Measurements from ENCODE around the gene BEAN1. TPM values are rescaled to one million over a fixed set of nuclear protein-coding genes. Genes with fewer than 3 reads are reported as not detected.

Gene BEAN1
- polyA plus RNA-seq, 1 of the 3 experiments (the other 2 are of a cell fraction) = 0.07 TPM

DNA sequence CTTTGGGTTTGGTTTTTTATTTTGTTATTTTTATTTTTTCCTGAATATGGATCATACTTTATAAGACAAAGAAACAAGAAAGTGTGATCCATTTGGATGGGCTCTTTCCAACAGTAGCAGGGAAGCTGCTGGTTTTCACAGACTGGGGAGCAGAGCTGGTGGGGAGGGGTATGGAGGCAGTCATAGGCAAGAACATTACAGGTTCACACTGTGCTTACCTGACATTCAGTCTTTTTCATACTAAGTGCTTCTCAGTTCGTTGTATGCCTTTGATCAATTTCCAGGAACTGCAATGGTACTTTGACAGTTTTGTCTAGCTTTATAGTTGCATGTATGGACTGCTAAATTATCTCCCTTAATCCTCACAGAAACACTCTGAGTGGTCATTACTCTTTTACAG lies 27.7 kb downstream of the BEAN1 start:
- no peak for DNase-seq
- no peaks in the 10 kb centered on the region for H3K9me2 ChIP-seq
- H3K4me2 ChIP-seq = no peak overlapping the region
- no peaks in the 10 kb centered on the region for H3K27me3 ChIP-seq (ENCODE audit: insufficient read depth)
- H3K9me3 ChIP-seq = no peaks in the 10 kb centered on the region
- no peaks in the 10 kb centered on the region for H3K4me1 ChIP-seq (ENCODE audit: control insufficient read depth in 1 of 2, insufficient read depth in 2 of 2, low read depth in 1 of 2, low read length in 1 of 2)
- H4K20me1 ChIP-seq (ENCODE audit: insufficient read depth) = no peaks in the 10 kb centered on the region
- no peak overlapping the region for H3K4me3 ChIP-seq (ENCODE audit: low read depth in 2 of 2, low read length in 1 of 2)
- H3K79me2 ChIP-seq (ENCODE audit: insufficient read depth) = no peaks in the 10 kb centered on the region
- no peak overlapping the region for H2AFZ ChIP-seq (ENCODE audit: low read depth)
- ChIA-PET POLR2A (interaction anchor here (0.7 kb wide), 1 partner anchor 8 kb away, joined by 5 read pairs; no protein-coding TSS in a partner anchor), CTCF (interaction anchor here (2.0 to 3.2 kb wide), 2 partner anchors 48 to 49 kb away, joined by 5 to 11 read pairs; no protein-coding TSS in a partner anchor)
- H3K27ac ChIP-seq (ENCODE audit: low read depth in 2 of 2, low read length in 1 of 2) = no peak overlapping the region
- no peak overlapping the region for H3K9ac ChIP-seq
- TF ChIP-seq YY1 (IDR thresholded peaks at IDR 0.05; ENCODE audit: low read depth) (no peak), TAF1 (IDR thresholded peaks at IDR 0.05; ENCODE audit: borderline replicate concordance, low read depth, low read length) (no peak), NFIC (IDR thresholded peaks at IDR 0.05; ENCODE audit: borderline replicate concordance) (no peak), MAX (IDR thresholded peaks at IDR 0.05; ENCODE audit: low read depth) (no peak), GATA2 (CRISPR knock-in tag; IDR thresholded peaks at IDR 0.05) (no peak)
- TF ChIP-seq, protein P1, sequence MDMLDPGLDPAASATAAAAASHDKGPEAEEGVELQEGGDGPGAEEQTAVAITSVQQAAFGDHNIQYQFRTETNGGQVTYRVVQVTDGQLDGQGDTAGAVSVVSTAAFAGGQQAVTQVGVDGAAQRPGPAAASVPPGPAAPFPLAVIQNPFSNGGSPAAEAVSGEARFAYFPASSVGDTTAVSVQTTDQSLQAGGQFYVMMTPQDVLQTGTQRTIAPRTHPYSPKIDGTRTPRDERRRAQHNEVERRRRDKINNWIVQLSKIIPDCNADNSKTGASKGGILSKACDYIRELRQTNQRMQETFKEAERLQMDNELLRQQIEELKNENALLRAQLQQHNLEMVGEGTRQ (IDR thresholded peaks at IDR 0.05; ENCODE audit: borderline replicate concordance, low read depth, low read length) = no peak
- TF ChIP-seq, protein P2, sequence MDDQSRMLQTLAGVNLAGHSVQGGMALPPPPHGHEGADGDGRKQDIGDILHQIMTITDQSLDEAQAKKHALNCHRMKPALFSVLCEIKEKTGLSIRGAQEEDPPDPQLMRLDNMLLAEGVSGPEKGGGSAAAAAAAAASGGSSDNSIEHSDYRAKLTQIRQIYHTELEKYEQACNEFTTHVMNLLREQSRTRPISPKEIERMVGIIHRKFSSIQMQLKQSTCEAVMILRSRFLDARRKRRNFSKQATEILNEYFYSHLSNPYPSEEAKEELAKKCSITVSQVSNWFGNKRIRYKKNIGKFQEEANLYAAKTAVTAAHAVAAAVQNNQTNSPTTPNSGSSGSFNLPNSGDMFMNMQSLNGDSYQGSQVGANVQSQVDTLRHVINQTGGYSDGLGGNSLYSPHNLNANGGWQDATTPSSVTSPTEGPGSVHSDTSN (IDR thresholded peaks at IDR 0.05) = no peak
- no peaks in the 10 kb centered on the region for H3K36me3 ChIP-seq (replicated peaks in 1 of 2; ENCODE audit: control insufficient read depth in 1 of 2, insufficient read depth in 2 of 2, low read length in 1 of 2)
- 29% methylated on average over 1 of the region's 1 CpG for WGBS (ENCODE audit: low lambda C conversion rate)
- H3F3A ChIP-seq (replicated peaks; ENCODE audit: insufficient read depth) = no peaks in the 10 kb centered on the region

DNA sequence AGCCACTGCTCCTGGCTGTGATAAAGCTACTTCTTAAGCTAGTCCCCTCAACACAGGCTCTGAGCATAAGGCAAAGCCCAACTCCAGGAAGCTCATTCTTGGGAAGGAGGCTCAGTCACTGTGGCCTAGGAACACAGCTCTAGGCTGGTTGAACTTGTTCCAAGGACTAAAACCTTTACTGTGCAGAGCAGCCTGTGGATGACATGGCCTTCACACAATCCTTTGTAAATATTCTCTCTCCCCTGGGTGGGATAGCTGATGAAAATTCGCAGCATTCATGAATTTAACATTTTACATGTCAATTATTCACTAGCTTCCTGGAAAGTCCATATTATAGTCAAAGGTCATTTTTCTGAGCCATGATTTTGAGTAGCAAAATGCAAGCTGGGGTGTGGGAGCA lies 28.9 kb downstream of the BEAN1 start:
- Histone ChIP-seq H3K9me2 (no peaks in the 10 kb centered on the region), H3K27ac (ENCODE audit: low read depth in 2 of 2, low read length in 1 of 2) (no peak overlapping the region), H3F3A (replicated peaks; ENCODE audit: insufficient read depth) (no peaks in the 10 kb centered on the region), H3K36me3 (replicated peaks in 1 of 2; ENCODE audit: control insufficient read depth in 1 of 2, insufficient read depth in 2 of 2, low read length in 1 of 2) (no peaks in the 10 kb centered on the region), H3K4me3 (ENCODE audit: low read depth in 2 of 2, low read length in 1 of 2) (no peak overlapping the region), H3K79me2 (ENCODE audit: insufficient read depth) (no peaks in the 10 kb centered on the region), H3K4me2 (no peak overlapping the region), H3K9ac (no peak overlapping the region), H4K20me1 (ENCODE audit: insufficient read depth) (no peaks in the 10 kb centered on the region), H3K4me1 (ENCODE audit: control insufficient read depth in 1 of 2, insufficient read depth in 2 of 2, low read depth in 1 of 2, low read length in 1 of 2) (no peaks in the 10 kb centered on the region), H3K9me3 (no peaks in the 10 kb centered on the region), H2AFZ (ENCODE audit: low read depth) (no peak overlapping the region), H3K27me3 (ENCODE audit: insufficient read depth) (peaks cover 6% of the 10 kb centered on the region; the same call in 1 of the 2 replicates)
- CTCF ChIA-PET = interaction anchor here (2.0 to 3.2 kb wide), 2 partner anchors 49 to 51 kb away, joined by 5 to 11 read pairs; no protein-coding TSS in a partner anchor
- 29% methylated on average over 1 of the region's 1 CpG for WGBS (ENCODE audit: low lambda C conversion rate)
- POLR2A ChIA-PET = no interaction called here
- no peak for DNase-seq
- TF ChIP-seq, protein P3, sequence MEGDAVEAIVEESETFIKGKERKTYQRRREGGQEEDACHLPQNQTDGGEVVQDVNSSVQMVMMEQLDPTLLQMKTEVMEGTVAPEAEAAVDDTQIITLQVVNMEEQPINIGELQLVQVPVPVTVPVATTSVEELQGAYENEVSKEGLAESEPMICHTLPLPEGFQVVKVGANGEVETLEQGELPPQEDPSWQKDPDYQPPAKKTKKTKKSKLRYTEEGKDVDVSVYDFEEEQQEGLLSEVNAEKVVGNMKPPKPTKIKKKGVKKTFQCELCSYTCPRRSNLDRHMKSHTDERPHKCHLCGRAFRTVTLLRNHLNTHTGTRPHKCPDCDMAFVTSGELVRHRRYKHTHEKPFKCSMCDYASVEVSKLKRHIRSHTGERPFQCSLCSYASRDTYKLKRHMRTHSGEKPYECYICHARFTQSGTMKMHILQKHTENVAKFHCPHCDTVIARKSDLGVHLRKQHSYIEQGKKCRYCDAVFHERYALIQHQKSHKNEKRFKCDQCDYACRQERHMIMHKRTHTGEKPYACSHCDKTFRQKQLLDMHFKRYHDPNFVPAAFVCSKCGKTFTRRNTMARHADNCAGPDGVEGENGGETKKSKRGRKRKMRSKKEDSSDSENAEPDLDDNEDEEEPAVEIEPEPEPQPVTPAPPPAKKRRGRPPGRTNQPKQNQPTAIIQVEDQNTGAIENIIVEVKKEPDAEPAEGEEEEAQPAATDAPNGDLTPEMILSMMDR (IDR thresholded peaks at IDR 0.05) = no peak
- no peak for TF ChIP-seq RXRA (IDR thresholded peaks at IDR 0.05; ENCODE audit: borderline replicate concordance, low read depth)
- TF ChIP-seq TAF1 (IDR thresholded peaks at IDR 0.05; ENCODE audit: borderline replicate concordance, low read depth, low read length) = no peak
- no peak for TF ChIP-seq FOXM1 (IDR thresholded peaks at IDR 0.05; ENCODE audit: low read depth)
- no peak for TF ChIP-seq NFIC (IDR thresholded peaks at IDR 0.05; ENCODE audit: borderline replicate concordance)
- TF ChIP-seq EZH2phosphoT487 (IDR thresholded peaks at IDR 0.05; ENCODE audit: borderline replicate concordance, low read depth) = no peak
- no peak for TF ChIP-seq FOSL2 (IDR thresholded peaks at IDR 0.05; ENCODE audit: borderline replicate concordance, low read depth)
- TF ChIP-seq TCF12 (IDR thresholded peaks at IDR 0.05) = no peak
- no peak for TF ChIP-seq RCOR1 (IDR thresholded peaks at IDR 0.05; ENCODE audit: low read length)
- no peak for TF ChIP-seq RFX5 (IDR thresholded peaks at IDR 0.05; ENCODE audit: low read length)
- TF ChIP-seq, protein P2 (IDR thresholded peaks at IDR 0.05) = no peak
- no peak for TF ChIP-seq MXI1 (IDR thresholded peaks at IDR 0.05; ENCODE audit: low read depth, low read length)
- no peak for TF ChIP-seq CHD2 (IDR thresholded peaks at IDR 0.05; ENCODE audit: low read length, partially characterized antibody)
- no peak for TF ChIP-seq GATA2 (CRISPR knock-in tag; IDR thresholded peaks at IDR 0.05)
- TF ChIP-seq NRF1 (IDR thresholded peaks at IDR 0.05; ENCODE audit: low read depth, low read length) = no peak
- TF ChIP-seq MEF2A (IDR thresholded peaks at IDR 0.05; ENCODE audit: borderline replicate concordance, low read depth) = no peak
- no peak for TF ChIP-seq TEAD4 (IDR thresholded peaks at IDR 0.05; ENCODE audit: borderline replicate concordance, insufficient read depth)

Data from SK-N-SH (cell line).